GM23338 (cell line): ENCODE data around the gene FBXO30. TPM values are rescaled to one million over a fixed set of nuclear protein-coding genes. Genes with fewer than 3 reads are reported as not detected.

ENCODE experiments used
- ATAC-seq: fragments of 200-7000 bp; cut with Tn5 transposase; 3 replicates; pipeline ENCODE4 v1.9.1; 2020
- DNase-seq: peaks from one replicate; pipeline ENCODE4 v3.0.0-alpha.2; 2015; ENCODE audit warnings: low spot score
- H2AFZ ChIP-seq: fragments of 200-600 bp; sonication (generic); 2 replicates; pipeline ENCODE4 v1.8.0; 2016; ENCODE audit warnings: antibody characterized with exemption, mild to moderate bottlenecking, moderate library complexity
- H3F3A ChIP-seq: fragments of 200-600 bp; sonication (generic); replicated peaks from 2 replicates; pipeline ENCODE4 v1.8.0; 2017; ENCODE audit warnings: antibody characterized with exemption, mixed run types, low read depth
- H3K27ac ChIP-seq: fragments of 200-600 bp; sonication (generic); 2 replicates; pipeline ENCODE4 v1.6.1; 2016; ENCODE audit warnings: low read depth
- H3K27me3 ChIP-seq: fragments of 200-600 bp; sonication (generic); 2 replicates; pipeline ENCODE4 v1.8.0; 2016; ENCODE audit warnings: mild to moderate bottlenecking, mixed run types, moderate library complexity; ENCODE audit not compliant: insufficient read depth
- H3K36me3 ChIP-seq: fragments of 200-600 bp; sonication (generic); 2 replicates; pipeline ENCODE4 v1.8.0; 2016; ENCODE audit warnings: mild to moderate bottlenecking; ENCODE audit not compliant: insufficient read depth
- H3K4me1 ChIP-seq: fragments of 200-600 bp; sonication (generic); 2 replicates; pipeline ENCODE4 v1.8.0; 2016; ENCODE audit warnings: mild to moderate bottlenecking, moderate library complexity; ENCODE audit not compliant: insufficient read depth
- H3K4me2 ChIP-seq: fragments of 200-600 bp; sonication (generic); 2 replicates; pipeline ENCODE4 v1.7.1; 2017; ENCODE audit warnings: mixed run types
- H3K4me3 ChIP-seq: fragments of 200-600 bp; sonication (generic); 2 replicates; pipeline ENCODE4 v1.6.1; 2016; ENCODE audit warnings: mixed run types
- H3K79me2 ChIP-seq: fragments of 200-600 bp; sonication (generic); replicated peaks from 2 replicates; pipeline ENCODE4 v1.8.0; 2017; ENCODE audit warnings: mild to moderate bottlenecking; ENCODE audit not compliant: insufficient read depth
- H3K9me2 ChIP-seq: fragments of 200-600 bp; sonication (generic); 2 replicates; pipeline ENCODE4 v1.8.0; 2017; ENCODE audit not compliant: insufficient read depth
- H4K20me1 ChIP-seq: fragments of 200-600 bp; sonication (generic); replicated peaks from 2 replicates; pipeline ENCODE4 v1.8.0; 2017; ENCODE audit warnings: mild to moderate bottlenecking; ENCODE audit not compliant: insufficient read depth
- H3K27ac Mint-ChIP-seq: 2 replicates; pipeline ENCODE4 v1.8.0; 2020; ENCODE audit warnings: inconsistent platforms, mild to moderate bottlenecking, moderate library complexity, mixed read lengths
- H3K27me3 Mint-ChIP-seq: 3 replicates; pipeline ENCODE4 v1.8.0; 2022; ENCODE audit warnings: low read depth, mild to moderate bottlenecking, moderate library complexity, mixed read lengths, inconsistent platforms; ENCODE audit not compliant: insufficient read depth, poor library complexity
- H3K36me3 Mint-ChIP-seq: 3 replicates; pipeline ENCODE4 v1.8.0; 2021; ENCODE audit warnings: low read depth, mild to moderate bottlenecking, inconsistent platforms, moderate library complexity, mixed read lengths
- H3K4me1 Mint-ChIP-seq: 3 replicates; pipeline ENCODE4 v1.8.0; 2020; ENCODE audit warnings: mild to moderate bottlenecking, inconsistent platforms, mixed read lengths
- H3K4me3 Mint-ChIP-seq: 3 replicates; pipeline ENCODE4 v1.8.0; 2021; ENCODE audit warnings: moderate library complexity, mild to moderate bottlenecking, inconsistent platforms, mixed read lengths
- H3K9me3 Mint-ChIP-seq: 3 replicates; pipeline ENCODE4 v1.8.0; 2020; ENCODE audit warnings: moderate library complexity, mild to moderate bottlenecking, inconsistent platforms, mixed read lengths
- EZH2phosphoT487 ChIP-seq: fragments of 200-600 bp; sonication (generic); IDR thresholded peaks from one replicate; pipeline ENCODE4 v1.8.1; 2018; ENCODE audit warnings: antibody characterized with exemption; ENCODE audit not compliant: unreplicated experiment
- JUNB ChIP-seq: IDR thresholded peaks from one replicate; pipeline ENCODE4 v1.6.1; 2016; ENCODE audit warnings: antibody characterized with exemption; ENCODE audit not compliant: unreplicated experiment
- ZNF331 ChIP-seq: fragments of 250-450 bp; sonication (Bioruptor Pico); IDR thresholded peaks from 2 replicates; pipeline ENCODE4 v1.5.0; 2020; ENCODE audit warnings: low read depth, mild to moderate bottlenecking, moderate library complexity
- ZNF462 ChIP-seq: fragments of 250-450 bp; sonication (Bioruptor Pico); IDR thresholded peaks from 2 replicates; pipeline ENCODE4 v1.5.0; 2020; ENCODE audit warnings: mild to moderate bottlenecking, moderate library complexity
- polyA plus RNA-seq: library from polyadenylated mRNA; unstranded; fragments of >200 nt; fragmentation: Nextera tagmentation; extraction: Ambion mirVana; gene quantifications from 2 replicates; pipeline ENCODE4 v1.2.1, GENCODE V29; 2016
- total RNA-seq: library from RNA; depleted of rRNA; stranded (reverse); fragments of >200 nt; shearing (Covaris generic); gene quantifications from 2 replicates; pipeline ENCODE4 v1.2.3, GENCODE V29; 2014
- TF ChIP-seq, protein P1 (sequence below): IDR thresholded peaks from 2 replicates; pipeline ENCODE4 v1.6.1; 2016; ENCODE audit warnings: antibody characterized with exemption

FBXO30 gene
- total and polyA plus RNA-seq, 2 experiments from 2014 or later, result 6.5 to 21.3 TPM

DNA sequence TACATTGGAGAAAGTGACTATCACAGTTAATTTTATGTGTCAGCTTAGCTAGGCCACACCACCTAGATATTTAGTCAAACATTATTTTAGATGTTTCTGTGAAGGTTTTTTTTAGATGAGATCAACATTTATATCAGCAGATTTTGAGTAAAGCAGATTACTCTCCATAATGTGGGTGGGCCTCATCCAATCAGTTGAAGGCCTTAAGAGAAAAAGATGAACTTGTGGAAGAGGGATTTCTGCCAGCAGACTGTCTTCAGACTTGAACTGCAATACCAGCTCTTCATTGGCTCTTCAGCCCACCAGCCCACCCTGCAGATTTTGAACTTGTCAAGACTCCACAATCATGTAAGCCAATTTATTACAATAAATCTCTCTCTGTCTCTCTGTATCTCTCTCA lies 25.1 kb upstream of the FBXO30 start (continued):
- TF ChIP-seq ZNF462, result no peak

- no peak overlapping the region for H3K4me3 Mint-ChIP-seq
- no peaks in the 10 kb centered on the region for H3K79me2 ChIP-seq
- no peak overlapping the region; the same call in 1 of the 2 replicates for H3K27ac Mint-ChIP-seq
- H3K27me3 ChIP-seq, result no peaks in the 10 kb centered on the region
- H3K36me3 Mint-ChIP-seq, result no peaks in the 10 kb centered on the region
- no peaks in the 10 kb centered on the region for H3K9me2 ChIP-seq
- no peaks in the 10 kb centered on the region for H3K9me3 Mint-ChIP-seq
- H2AFZ ChIP-seq, result no peak overlapping the region
- H3K4me2 ChIP-seq, result no peak overlapping the region
- no peak for DNase-seq
- no peak for ATAC-seq
- no peak for TF ChIP-seq EZH2phosphoT487
- H4K20me1 ChIP-seq, result no peaks in the 10 kb centered on the region
- H3K27ac ChIP-seq, result no peak overlapping the region
- H3K4me3 ChIP-seq, result no peak overlapping the region
- no peaks in the 10 kb centered on the region for H3K36me3 ChIP-seq
- no peaks in the 10 kb centered on the region for H3F3A ChIP-seq
- H3K4me1 Mint-ChIP-seq, result peaks cover 20% of the 10 kb centered on the region; the same call in 2 of the 3 replicates
- H3K27me3 Mint-ChIP-seq, result peaks cover 2% of the 10 kb centered on the region
- H3K4me1 ChIP-seq, result peaks cover 6% of the 10 kb centered on the region; the same call in 1 of the 2 replicates
Measured at GRCh38 chr6:145838305-145838704, 23.7 kb upstream of the FBXO30 start.

DNA sequence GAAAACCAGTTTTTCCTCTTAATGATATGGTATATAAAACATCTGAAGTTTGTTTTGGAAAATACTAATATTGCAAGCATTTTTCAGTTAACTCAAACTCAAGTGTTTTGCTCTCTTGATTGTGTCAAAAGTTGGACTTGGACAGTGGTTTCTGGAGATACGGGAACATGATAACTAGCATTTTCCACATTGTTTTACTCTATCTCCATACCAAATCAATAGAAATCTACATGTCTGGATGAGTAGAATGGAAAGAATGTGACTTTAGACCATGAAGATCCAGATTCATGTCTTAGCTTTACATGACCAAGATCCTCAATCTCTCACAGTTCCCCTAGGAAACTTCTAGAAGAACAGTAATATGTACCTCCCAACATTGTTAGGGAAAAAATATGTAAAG lies 22.2 kb upstream of the FBXO30 start:
- no peak overlapping the region for H3K4me2 ChIP-seq
- H3K4me3 ChIP-seq, result no peak overlapping the region
- no peak overlapping the region for H2AFZ ChIP-seq
- no peaks in the 10 kb centered on the region for H3K9me2 ChIP-seq
- ATAC-seq, result no peak
- H3K79me2 ChIP-seq, result no peaks in the 10 kb centered on the region
- Mint-ChIP-seq H3K27me3 (peaks cover 2% of the 10 kb centered on the region), H3K4me3 (no peak overlapping the region), H3K27ac (no peak overlapping the region; the same call in 1 of the 2 replicates), H3K9me3 (no peaks in the 10 kb centered on the region), H3K4me1 (peaks cover 20% of the 10 kb centered on the region; the same call in 2 of the 3 replicates), H3K36me3 (no peaks in the 10 kb centered on the region)
- no peaks in the 10 kb centered on the region for H4K20me1 ChIP-seq
- no peak for DNase-seq
- H3K4me1 ChIP-seq, result peaks cover 6% of the 10 kb centered on the region; the same call in 1 of the 2 replicates
- no peak overlapping the region; the same call in 1 of the 2 replicates for H3K27ac ChIP-seq
- no peaks in the 10 kb centered on the region for H3K36me3 ChIP-seq
- no peaks in the 10 kb centered on the region for H3F3A ChIP-seq
- H3K27me3 ChIP-seq, result no peaks in the 10 kb centered on the region
- no peak for TF ChIP-seq JUNB
- TF ChIP-seq ZNF331 (CRISPR knock-in tag), result no peak
- TF ChIP-seq, protein P1, sequence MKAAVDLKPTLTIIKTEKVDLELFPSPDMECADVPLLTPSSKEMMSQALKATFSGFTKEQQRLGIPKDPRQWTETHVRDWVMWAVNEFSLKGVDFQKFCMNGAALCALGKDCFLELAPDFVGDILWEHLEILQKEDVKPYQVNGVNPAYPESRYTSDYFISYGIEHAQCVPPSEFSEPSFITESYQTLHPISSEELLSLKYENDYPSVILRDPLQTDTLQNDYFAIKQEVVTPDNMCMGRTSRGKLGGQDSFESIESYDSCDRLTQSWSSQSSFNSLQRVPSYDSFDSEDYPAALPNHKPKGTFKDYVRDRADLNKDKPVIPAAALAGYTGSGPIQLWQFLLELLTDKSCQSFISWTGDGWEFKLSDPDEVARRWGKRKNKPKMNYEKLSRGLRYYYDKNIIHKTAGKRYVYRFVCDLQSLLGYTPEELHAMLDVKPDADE, result no peak
